Activated CD4-positive, CD25-positive, alpha-beta regulatory T cell (primary cell): ENCODE data around the gene GFAP.
"Not testable (repeated sequence)": the region's sequence is repeated elsewhere in the genome, so short reads cannot be mapped to it uniquely, and the experiment has no call there.

ENCODE experiments used
- DNase-seq, 4 experiments: peaks; one replicate each; lab custom pipeline; 2025; lab: John Stamatoyannopoulos, UW

Gene GFAP

DNA sequence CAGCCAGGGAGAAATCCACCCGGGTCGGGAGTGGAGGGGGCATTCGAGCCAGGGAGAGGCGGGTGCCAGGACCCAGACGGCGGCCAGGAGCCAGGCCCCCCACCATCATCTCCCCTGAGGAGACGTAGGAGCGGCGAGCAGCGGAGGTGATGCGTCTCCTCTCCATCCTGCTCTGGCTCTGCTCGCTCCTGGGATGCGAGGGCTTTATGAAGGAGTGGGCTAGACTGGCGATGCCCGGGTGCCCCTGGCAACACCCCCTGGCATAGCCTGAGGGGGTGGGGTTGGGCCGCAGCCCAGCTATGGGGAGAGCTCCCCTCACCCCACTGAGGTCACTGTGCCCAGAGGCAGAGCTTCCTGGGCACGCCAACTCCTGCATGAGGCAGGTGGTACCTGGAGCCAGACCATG lies at the start of gene GFAP:
TSS of gene GFAP (minus strand) at position 180 of the 406 bp plus-strand sequence. CDS start at position 166, 14 bp downstream.
- DNase-seq, result no peak

DNA sequence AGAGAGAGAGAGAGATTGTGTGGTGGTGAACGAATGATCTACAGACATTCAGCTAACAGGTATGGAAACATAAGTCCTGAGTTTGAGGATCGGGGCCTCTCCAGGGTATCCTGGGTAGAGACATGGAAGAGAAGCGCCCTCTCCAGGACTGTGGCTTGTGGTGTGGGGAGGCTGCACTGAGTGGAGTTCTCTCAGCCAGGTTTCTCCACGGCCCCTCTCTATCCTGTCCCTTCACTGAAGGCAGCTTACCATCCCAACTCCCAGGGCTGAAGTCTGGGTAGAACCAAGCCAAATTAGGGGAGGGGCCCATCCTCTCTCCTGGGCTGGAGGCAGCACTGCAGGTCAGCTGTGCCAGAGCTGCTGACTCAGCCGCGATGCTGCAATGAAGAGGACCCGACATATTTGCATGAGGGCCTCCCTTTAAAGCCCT lies 46.6 kb upstream of the GFAP start:
- no peak for DNase-seq

DNA sequence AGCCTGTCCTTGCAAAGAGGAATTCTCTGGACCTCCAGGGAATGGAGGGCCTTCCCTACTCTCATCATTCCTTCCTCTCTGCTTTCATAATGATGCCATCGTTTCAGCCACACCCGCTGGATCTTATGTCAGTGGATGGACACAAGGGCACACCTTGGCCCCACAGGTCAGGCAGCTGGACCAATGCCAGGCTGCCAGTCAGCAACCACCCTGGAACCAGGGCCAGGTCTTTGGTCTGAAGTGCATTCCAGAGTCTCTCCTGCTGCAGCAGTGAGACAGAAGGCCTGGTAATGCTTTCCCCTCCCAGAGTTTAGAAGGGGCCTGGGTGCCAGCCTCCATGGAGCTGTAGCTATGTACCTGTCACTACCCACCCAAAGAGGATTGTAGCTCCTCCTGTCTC lies 45.4 kb upstream of the GFAP start:
- DNase-seq, result no peak

DNA sequence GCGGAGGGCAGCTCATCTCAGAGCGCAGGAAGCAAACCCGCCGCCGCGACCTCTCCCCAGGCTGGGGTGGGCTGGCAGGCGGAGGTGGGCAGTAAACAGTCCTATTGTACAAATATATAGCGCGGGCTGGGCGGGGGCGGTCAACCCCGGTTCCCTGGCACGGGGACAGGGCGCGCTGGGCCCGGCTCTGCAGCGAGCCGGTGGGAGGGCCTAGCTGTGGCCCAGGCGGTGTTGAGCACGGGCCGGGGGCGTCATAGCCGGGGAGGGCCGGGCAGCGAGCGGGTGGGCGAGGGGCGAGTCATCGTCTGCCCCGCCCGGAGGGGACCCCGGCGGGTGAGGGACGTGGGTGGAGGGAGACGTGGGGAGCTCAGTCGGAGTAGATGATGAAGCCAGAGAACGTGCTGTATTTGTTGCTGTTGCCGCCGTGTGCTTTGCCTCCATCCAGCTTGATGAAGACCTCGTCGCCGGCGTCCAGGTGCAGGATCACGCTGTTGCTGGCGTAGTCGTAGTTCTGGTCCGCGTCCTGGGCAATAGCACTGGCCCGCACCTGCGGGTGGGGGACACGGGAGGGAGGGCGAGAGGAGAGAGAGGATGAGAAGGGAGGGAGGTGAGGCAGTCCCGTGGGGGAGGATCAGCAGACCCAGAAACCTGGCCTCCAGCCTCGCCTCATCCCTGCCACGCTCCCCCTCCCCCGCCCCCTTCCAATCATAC lies 44.7 kb upstream of the GFAP start:
- DNase-seq, result no peak

DNA sequence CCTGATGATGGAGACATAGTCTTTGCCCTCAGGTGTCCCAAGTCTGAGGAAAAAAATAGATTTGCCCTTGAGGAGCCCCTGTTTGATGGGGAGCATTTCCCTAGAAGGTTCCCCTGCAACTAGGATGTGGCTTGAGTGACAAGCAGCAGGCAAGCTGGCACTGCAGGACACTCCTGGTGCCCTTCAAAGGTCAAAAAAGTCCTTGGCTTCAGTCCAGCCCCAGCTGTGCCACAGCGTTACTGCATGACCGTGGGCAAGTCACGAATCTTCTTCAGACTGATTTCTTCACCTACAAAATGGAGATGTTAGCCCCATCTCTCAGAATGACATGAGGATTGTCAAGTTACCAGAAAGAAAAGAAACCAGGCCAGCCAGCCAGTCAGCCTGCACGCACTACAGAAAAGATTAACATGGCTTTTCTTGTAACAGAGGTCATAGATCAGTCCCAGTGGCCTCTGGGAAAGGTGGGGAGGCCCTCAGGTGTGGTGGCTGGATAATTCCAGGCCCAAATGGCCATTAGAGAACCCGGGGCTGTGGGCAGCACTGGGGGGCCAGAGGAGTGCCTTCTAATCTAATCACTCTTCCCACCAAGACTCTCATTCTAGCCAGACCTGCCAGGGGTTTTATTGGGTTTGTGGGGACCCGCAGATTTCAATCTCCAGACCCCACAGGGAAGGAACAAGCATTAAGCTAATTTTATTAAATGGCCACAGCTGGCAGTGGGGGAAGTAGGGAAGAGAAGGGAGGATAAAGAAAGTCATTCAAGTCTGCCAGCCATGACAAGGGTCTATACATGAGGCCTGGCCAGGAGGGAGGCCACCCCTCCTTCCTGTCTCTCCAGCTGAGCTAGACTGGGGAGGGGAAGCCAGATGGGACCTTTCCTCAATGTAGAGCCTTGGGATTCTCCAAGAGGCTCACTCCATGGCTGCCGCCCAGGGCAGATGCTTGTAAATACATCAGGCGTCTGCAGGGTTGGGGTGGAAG lies 42.0 kb upstream of the GFAP start:
- no peak for DNase-seq

DNA sequence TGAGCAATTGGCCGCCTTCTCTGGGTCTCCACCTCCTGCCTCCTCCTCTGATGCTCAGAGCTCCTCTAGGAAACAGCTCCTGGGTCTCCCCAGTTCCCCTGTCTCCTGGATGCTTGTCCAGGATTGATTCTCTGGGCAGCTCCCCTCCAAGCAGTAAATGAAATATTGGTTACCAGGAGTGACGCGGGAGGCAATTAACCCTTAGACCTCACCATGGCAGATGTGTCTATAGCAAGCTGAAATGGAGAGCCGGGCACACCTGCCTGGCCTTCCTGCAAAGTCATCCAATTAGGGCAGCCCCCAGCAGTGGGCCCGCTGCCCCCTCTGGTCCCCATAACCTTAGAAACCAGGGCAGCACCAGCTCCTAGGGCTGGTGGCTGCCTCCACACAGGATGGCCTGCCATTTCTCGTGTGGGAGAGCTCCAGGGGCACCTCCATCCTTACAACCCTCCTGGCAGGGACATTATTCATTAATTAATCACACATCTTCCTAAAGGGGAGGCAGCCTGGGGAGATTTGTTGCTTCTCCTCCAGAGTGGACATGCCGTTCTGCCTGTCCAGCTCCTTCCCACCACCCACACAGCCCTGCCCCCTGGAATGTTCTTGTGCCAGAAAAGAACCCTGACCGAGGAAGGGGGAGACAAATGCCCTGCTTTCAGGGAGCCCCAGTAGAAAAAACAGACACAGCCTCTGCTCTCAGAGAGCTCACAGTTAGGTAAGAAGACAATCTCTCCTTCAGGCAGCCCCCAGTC lies 40.5 kb upstream of the GFAP start:
- DNase-seq, result no peak

DNA sequence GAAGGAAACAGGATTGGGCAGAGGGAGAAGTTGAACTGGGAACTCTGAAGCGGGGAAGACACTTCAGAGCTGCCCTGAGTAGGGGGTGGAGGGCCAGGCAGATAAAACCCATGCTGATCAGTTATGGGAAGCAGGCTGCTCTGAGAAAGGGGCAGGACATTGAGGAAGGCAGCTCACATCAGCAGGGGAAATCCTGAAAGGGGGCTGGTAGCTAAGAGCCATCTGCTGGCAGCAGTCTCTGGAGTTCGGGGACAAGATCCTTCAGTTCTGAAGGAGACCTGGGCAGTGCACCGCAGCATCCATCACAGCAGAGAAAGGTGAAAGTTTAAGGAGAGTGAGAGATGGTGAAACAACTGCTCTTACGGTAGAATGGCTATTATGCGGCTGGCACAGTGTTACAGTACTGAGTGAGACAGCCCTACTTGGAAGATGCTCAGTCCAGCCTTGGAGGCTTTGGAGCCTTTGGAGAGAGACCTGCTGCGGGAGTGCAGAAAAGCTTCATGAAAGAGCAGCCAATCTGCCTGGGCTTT lies 37.7 kb upstream of the GFAP start:
- DNase-seq, result no peak

DNA sequence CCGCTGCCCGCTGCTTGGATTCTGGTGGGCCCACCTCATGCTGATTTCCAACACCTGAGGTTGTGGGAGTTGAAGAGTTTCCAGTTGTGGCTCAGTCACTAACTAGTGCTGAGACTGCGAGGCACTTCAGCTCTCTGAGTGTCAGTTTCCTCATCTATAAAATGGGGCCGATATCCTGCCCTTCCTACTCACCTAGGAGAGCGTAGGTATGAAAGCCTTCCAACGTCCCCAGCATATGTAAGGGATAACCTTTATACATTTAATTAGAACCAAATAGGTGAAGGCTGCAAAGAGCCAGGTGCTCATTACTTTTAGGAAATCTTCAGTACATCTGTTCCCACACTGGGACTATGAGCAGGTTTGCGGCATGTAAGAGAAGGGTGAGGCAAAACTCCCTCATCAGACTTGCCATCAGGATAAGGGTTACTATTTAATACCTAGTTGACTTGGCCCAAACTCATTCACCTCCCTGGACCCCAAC lies 33.1 kb upstream of the GFAP start:
- no peak for DNase-seq

DNA sequence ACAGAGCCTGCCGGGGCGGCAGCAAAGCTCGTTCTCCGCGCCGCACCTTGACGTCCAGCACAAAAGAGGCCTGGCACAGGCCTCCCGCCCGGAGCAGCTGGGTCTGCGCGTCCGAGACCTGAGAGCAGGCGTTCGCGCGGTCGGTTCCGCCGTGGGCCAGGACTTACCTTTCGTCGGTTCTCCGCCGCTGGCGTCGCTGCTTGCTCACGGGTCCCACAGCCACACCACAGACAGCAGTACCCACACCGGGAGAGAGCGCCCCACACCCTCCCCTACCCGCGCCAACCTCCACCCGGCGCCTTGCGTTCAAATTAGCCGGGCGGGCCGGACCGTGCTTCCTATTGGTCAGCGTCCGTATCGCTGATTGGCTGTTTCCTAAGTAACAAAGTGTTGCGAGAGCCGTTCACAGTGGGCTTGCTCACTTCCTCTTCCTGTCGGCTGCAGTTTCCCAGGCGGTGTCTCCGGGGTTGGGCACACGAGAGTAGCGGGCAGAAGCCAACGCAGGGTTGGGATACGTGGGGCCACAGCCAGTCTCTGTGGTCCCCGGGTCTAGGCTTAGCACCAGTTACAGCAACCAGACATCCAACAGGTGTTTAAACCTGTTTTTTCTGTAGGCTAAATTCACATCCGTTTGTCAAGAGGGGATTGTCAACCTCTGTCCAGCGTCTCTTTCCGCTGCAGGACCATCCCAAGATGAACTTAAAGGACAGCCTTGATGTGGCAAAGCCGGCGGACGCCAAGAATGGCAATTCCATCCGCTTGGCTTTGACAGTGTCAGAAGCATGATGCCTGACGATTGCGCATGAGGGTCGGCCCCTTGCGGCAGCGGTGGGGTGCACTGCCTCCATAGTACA lies 32.4 kb upstream of the GFAP start, which contains the start of gene KIF18B:
TSS of gene KIF18B (minus strand) at position 313 of the 854 bp plus-strand sequence. CDS start 11,429 bp downstream, outside the sequence.
- peak; percentile 69 to 77 (median 72) for DNase-seq

DNA sequence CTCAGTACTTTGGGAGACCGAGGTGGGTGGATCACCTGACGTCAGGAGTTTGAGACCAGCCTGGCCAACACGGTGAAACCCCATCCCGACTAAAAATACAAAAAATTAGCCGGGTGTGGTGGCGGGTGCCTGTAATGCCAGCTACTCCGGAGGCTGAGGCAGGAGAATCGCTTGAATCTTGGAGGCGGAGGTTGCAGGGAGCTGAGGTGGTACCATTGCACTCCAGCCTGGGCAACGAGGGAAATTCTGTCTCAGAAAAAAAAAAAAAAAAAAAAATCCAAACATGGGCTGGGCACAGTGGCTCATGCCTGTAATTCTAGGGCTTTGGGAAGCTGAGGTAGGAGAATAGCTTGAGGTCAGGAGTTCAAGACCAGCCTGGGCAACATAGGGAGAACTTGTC lies 30.4 kb upstream of the GFAP start:
- not testable (repeated sequence) for DNase-seq

DNA sequence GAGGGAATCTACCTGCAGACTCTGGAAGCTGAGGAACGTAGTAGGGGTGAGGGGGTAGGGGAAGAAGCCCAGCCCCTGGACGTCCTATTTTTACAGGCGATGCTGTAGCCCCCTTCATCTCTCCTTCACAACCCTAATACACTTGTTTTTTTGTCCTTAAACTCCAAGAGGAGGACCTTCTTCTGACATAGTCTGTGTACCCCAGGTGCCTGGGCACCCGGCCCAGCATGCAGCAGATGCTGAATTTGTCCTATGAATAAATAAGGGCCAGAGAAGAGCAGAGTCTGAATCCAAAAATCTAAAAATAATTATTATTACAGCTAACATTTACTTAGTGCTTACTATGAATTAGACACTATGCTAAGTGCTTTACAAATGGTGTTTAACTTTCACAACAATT lies 27.2 kb upstream of the GFAP start:
- DNase-seq, result no peak

DNA sequence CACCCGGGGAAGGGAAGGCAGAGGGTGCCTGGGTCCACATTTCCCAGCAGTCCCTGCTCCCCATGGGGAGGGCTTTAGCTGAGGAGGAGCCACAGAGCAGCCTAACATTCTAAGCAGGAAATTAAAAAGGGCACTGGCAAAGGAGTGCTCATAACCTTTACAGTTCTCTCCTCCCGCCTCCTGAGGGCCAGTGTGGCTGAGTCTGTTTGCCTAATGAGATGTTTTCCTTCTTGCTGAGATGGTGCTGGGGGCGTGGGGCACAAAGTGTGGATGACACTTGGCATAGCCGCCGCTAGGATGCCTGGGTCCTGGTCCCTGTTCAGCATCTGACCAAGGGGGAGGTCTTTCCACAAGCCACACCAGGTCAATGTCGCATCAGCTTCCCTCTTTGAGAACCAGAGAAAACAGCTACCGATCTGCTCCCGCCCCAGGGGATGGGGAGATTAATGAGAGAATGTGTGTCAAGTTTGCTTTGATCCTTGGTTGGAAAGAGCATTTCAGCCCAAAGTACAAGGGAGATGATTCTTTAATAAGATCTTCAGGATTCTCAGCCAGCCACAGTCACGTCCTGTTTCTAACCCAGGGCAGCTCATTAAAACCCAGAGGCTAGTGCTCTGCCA lies 26.5 kb upstream of the GFAP start:
- DNase-seq, result no peak

DNA sequence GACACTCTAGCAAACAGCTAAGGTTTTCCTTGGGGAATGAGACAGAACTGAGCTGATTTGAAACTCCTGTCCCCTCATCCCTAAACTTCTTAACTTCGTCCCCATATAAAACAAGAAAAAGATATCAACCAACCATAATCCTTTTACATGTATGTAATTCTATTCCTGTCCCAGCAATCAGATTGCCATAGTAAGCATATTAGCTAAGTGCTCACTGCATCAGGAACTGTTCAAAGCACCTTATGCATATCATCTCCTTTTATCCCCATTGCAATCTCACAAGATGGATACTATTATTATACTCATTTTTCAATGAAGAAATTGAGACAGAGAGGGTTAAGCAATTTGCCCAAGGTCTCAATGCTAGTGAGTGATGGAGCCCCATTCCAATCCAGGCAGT lies 25.5 kb upstream of the GFAP start:
- DNase-seq, result no peak

DNA sequence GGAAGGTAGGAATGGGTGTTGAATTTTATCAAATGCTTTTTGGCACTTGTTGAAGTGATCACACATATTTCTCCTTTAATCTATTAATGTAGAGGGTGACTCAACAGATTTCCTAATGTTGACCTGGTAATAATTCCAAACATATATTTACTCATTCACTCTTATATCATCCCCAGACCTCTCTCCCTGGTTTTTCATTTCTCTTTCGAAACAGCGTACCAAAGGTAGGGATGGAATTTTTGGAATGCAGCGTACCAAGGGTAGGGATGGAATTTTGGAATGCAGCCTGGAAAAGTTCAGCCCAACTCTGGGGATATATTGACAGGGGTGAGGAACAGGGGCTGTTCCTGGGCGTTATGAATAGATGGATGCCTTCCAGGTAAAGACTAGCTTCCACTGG lies 25.0 kb upstream of the GFAP start:
- DNase-seq, result no peak

DNA sequence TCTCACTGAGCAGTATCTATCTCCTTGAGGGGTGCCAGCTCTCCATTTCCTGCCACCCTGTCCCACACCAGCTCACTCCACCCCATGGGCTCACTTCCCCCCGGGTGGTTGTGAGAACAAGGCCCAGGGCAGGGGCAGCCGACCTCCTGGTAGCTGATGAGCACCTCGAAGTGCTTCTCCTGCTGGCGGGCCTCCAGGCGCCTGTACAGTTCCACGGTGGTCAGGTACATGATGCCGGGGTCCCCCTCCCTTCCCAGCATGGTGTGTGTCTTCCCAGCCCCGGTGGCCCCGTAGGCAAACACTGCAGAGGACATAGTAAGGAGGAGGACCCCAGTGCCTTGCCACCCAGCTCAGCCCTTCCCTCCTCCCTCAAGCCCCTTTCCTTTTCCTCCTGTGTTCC lies 19.8 kb upstream of the GFAP start:
- no peak for DNase-seq

DNA sequence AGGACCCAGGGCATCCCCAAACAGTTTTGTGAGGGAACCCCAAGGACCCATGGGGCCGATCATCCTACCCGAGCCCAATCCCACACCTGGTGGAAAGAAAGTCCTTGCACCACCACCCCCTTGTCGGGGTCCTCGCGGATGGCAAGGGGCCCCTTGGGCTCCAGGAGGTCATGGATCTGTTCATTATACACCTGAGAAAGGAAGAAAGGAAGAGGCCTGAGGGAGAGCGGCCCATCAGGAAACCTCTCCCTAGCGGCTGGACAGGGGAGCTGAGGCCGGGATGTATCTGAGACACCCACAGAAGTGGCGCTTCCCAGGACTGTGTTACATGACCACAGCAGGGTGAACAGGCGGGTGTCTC lies 19.4 kb upstream of the GFAP start:
- no peak for DNase-seq

DNA sequence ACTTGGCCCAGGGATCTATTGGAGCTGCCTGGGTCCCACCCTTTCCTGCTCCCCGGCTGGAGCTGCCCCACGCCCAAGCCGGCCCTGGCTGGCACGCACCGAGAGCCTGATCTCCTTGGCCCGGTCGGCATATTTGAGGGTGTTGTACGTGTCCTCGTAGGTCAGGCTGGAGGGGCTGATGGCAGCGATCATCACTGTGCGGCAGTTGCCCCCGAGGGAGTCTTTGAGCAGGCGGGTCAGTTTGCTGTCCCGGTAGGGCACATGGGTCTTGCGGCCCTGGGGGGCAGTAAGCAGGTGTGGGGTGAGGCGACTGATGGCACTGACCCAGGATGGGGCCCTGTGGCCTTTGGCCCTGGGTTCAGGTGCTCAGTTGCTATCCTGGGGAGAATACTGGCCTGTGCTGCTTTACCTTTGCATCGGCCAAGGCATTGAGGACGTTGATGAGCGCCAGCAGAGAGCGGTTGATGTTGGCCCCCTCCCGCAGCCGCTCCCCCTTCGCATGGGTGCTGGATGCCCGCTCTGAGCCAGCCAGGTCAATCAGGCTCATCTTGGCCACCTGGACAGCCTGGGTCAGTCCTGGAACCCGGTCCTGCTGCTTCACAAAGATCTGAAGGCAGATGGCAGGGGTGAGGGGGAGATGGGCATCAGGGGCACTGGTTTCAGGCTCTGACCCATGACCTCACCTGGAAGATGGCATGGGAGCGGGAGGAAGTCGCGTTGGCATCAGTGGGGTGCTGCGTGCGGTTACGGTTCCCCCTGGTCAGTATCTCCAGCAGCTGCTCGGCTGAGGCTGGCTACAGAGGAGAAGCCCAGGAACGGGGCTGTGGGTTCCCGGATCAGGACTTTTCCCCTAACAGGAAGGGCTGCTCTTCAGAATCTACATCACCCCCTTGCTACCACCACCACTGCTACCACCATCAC lies 18.8 kb upstream of the GFAP start:
- DNase-seq, result no peak

DNA sequence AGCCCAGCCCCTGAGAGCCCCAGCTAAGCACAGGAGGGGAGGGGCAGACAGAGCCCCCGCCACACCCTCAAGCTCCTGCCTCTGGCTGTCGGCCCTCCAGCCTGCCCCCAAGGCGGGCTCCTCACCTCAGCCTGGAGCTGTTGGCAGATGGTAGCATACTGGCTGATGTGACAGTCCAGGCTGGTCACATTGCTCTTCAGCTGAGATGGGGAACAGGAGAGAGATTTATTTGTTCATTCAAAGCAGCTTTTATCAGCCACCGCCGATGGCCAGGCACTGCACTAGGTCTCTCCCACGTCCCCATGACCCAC lies 17.4 kb upstream of the GFAP start:
- no peak for DNase-seq

DNA sequence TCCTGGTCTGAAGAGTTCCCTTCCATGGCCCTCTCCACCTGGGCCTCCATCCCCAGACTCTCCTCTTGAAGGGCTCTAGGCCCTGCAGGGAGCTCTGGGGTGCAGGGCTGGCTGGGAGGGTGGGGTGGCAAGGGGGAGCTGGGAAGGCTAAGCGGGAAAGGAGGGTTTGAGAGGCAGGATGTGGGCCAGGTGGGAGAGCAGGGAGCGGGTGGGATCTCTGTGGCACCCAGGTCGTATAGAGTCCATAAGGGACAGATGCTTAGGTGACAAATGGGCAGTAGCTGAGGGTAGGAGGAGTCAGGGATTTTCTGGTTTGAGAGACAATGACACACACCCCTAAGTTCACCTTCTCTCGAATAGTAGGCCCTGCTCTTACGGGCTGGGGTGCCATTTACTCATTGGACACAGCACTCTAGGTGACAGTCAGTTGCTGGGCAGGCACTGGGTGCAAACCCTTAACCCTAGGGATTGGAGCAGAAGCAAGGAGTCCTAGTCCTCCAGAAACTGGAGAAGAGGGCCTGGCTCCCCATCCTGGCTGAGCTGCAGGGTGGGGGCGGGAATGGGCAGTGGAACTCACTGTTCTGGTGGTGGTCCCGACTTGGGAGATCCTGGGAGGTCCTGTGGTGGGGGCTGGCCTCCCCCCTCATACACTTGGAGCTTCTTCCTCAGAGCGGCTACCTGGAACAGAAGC lies 16.9 kb upstream of the GFAP start:
- no peak for DNase-seq
